Glutamatergic neuron (in vitro differentiated cells): Measurements from ENCODE around the gene FRMPD4. TPM values are rescaled to one million over a fixed set of nuclear protein-coding genes. Genes with fewer than 3 reads are reported as not detected.

Source experiments
- DNase-seq: peaks from one replicate; pipeline ENCODE4 v3.0.0; 2022
- H3K27ac Mint-ChIP-seq: one replicate; pipeline ENCODE4 v1.8.0; 2020; ENCODE audit warnings: mild to moderate bottlenecking, mixed read lengths, inconsistent platforms; ENCODE audit not compliant: unreplicated experiment
- H3K27me3 Mint-ChIP-seq: one replicate; pipeline ENCODE4 v1.8.0; 2020; ENCODE audit warnings: mild to moderate bottlenecking, moderate library complexity, mixed read lengths, inconsistent platforms; ENCODE audit not compliant: unreplicated experiment
- H3K36me3 Mint-ChIP-seq: one replicate; pipeline ENCODE4 v1.8.0; 2020; ENCODE audit warnings: mild to moderate bottlenecking, mixed read lengths, inconsistent platforms; ENCODE audit not compliant: unreplicated experiment
- H3K4me1 Mint-ChIP-seq: one replicate; pipeline ENCODE4 v1.8.0; 2020; ENCODE audit warnings: mild to moderate bottlenecking, low read depth, mixed read lengths, inconsistent platforms; ENCODE audit not compliant: unreplicated experiment
- H3K4me3 Mint-ChIP-seq: one replicate; pipeline ENCODE4 v1.8.0; 2020; ENCODE audit warnings: mild to moderate bottlenecking, mixed read lengths, inconsistent platforms; ENCODE audit not compliant: unreplicated experiment
- H3K9me3 Mint-ChIP-seq: one replicate; pipeline ENCODE4 v1.8.0; 2020; ENCODE audit warnings: mild to moderate bottlenecking, moderate library complexity, mixed read lengths, inconsistent platforms; ENCODE audit not compliant: unreplicated experiment
- CTCF ChIP-seq: fragments of 200-600 bp; sonication (generic); IDR thresholded peaks from one replicate; pipeline ENCODE4 v1.5.0; 2021; ENCODE audit not compliant: partially characterized antibody, unreplicated experiment
- total RNA-seq: library from RNA; stranded (reverse); fragmentation: NEBNext Ultra II Directional; extraction: Animal tissue kit (Norgen Biotek cat#: 25700); gene quantifications from one replicate; pipeline ENCODE4 v1.2.1, GENCODE V29; 2021; ENCODE audit not compliant: unreplicated experiment

Gene FRMPD4
- total RNA-seq, 1 donor from 2014 or later, result 6.2 TPM

DNA sequence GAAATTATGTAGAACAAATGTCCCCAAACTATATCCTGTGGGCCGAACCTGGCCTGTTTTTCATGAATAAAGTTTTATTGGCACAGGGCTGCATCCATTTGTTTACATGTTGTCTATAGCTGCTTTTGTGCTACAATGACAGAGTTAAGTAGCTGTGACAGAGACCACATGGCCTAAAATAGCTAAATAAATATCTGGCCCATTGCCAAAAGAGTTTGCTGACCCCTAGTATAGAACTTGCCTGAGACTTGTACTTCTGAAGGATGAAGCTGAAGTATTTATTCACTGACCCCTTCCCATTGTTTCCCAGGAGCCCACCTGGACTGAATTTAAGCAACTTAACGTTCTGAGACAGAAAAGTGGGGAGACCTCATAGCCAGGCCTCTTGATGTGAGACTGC lies 325.6 kb downstream of the FRMPD4 start:
- Mint-ChIP-seq H3K4me3 (no peak overlapping the region), H3K27ac (no peak overlapping the region), H3K36me3 (no peaks in the 10 kb centered on the region), H3K4me1 (no peaks in the 10 kb centered on the region), H3K27me3 (no peaks in the 10 kb centered on the region), H3K9me3 (no peaks in the 10 kb centered on the region)
- DNase-seq, result no peak
- no peak for TF ChIP-seq CTCF

DNA sequence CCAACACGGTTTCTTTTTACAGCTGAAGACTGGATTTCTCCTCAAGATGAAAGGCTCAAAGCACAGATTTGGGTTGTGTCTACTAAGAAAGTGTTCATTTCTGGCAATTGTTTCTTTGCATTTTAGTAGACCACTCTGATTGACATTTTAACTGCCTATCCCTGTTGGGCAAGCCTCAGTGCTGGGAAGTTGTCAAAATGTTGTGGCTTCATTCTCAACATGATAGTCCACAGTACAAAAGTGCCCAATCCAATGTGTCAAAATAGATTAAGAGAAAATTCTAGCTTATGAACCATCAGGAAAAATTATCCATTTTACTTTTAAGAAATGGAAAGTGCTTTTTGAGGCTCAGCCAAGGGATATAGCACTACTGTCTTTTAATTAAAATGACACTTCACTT lies 329.0 kb downstream of the FRMPD4 start:
- no peak for DNase-seq
- no peaks in the 10 kb centered on the region for H3K36me3 Mint-ChIP-seq
- H3K27ac Mint-ChIP-seq, result no peak overlapping the region
- no peaks in the 10 kb centered on the region for H3K9me3 Mint-ChIP-seq
- TF ChIP-seq CTCF, result no peak
- no peaks in the 10 kb centered on the region for H3K4me1 Mint-ChIP-seq
- H3K4me3 Mint-ChIP-seq, result no peak overlapping the region
- no peaks in the 10 kb centered on the region for H3K27me3 Mint-ChIP-seq

DNA sequence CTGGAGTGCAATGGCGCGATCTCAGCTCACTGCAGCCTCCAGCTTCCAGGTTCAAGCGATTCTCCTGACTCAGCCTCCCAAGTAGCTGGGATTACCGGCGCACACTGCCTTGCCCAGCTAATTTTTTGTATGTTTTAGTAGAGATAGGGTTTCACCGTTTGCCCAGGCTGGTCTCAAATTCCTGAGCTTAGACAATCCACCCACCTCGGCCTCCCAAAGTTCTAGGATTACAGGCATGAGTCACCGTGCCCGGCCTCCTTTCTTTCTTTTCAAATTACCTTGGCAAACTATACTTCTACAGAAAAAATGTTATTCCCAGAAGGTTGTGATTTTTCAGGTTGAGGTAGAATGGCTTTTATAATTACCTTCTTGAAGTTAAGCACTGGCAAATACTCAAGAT lies 331.0 kb downstream of the FRMPD4 start:
- Mint-ChIP-seq H3K4me3 (no peak overlapping the region), H3K36me3 (no peaks in the 10 kb centered on the region), H3K9me3 (no peaks in the 10 kb centered on the region), H3K4me1 (no peaks in the 10 kb centered on the region), H3K27me3 (no peaks in the 10 kb centered on the region), H3K27ac (no peak overlapping the region)
- no peak for TF ChIP-seq CTCF
- DNase-seq, result no peak

DNA sequence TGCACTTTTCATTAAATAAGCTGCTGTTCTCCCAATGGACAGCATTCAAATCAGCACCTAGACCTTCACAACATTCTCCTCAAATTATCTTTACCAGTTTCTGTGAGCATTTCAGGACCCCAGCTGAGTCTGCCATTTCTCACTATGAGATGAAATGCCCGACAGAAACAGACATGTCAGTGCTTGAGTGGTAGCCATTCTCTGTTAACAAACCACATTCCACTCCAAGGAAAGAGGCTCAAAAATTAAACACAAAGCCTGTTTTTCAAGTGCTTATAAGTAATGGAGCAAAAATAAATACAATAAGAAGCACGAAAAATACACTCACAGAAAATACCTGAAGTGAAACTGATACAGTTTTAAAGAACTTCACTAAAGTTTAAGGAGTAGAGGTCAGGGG lies 332.8 kb downstream of the FRMPD4 start:
- H3K4me1 Mint-ChIP-seq, result no peaks in the 10 kb centered on the region
- H3K27me3 Mint-ChIP-seq, result no peaks in the 10 kb centered on the region
- DNase-seq, result no peak
- TF ChIP-seq CTCF, result no peak
- no peaks in the 10 kb centered on the region for H3K36me3 Mint-ChIP-seq
- H3K27ac Mint-ChIP-seq, result no peak overlapping the region
- H3K9me3 Mint-ChIP-seq, result peaks cover 1% of the 10 kb centered on the region
- no peak overlapping the region for H3K4me3 Mint-ChIP-seq

DNA sequence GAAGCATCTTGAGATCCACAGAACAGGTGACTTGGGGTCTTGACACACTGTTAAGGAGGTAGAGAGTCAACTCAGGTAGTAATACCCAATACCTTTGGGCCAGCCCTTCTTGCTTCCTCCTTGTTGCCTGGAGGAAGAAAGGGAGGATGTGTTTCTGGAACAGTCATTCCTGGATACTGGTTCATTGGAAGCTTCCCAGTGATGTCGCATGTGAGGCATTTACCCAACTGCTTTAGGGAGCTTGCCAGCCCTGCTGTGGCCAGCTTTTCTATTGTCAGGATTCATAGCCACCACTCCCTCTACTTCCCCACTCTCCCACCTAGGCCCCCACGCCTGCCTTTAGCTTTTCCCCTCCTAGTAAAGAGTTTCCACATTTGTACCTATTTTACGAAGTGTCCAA lies 342.7 kb downstream of the FRMPD4 start:
- DNase-seq, result no peak
- H3K27ac Mint-ChIP-seq, result no peak overlapping the region

More for the DNA sequence above, 342.7 kb downstream of the FRMPD4 start:
- Mint-ChIP-seq H3K4me1 (no peaks in the 10 kb centered on the region), H3K9me3 (no peaks in the 10 kb centered on the region), H3K27me3 (no peaks in the 10 kb centered on the region), H3K4me3 (no peak overlapping the region), H3K36me3 (no peaks in the 10 kb centered on the region)
- no peak for TF ChIP-seq CTCF
